IMR-90 (cell line): Measurements from ENCODE around the gene TBRG4. TPM values are rescaled to one million over a fixed set of nuclear protein-coding genes. Genes with fewer than 3 reads are reported as not detected.

ENCODE experiments used
- ATAC-seq: fragments of 200-7000 bp; cut with Tn5 transposase; 2 replicates; pipeline ENCODE4 v1.9.1; 2020; ENCODE audit warnings: low read depth, mild to moderate bottlenecking, moderate library complexity
- BruUV-seq: library from RNA; stranded (reverse); fragments of 400-500 nt; replicated peaks from 2 replicates; lab custom pipeline; 2021; lab: Mats Ljungman, UMichigan
- CTCF ChIA-PET: fragments of 300-600 bp; formaldehyde crosslinking; extraction: SDS; loops from one replicate; lab custom pipeline; 2021; ENCODE audit warnings: antibody characterized with exemption; lab: Yijun Ruan, JAX
- POLR2A ChIA-PET: fragments of 300-600 bp; sonication (Branson Sonifier 250); formaldehyde crosslinking; loops from one replicate; lab custom pipeline; 2022; ENCODE audit warnings: antibody characterized with exemption; ENCODE audit not compliant: unreplicated experiment; lab: Charles Lee
- DNase-seq: peaks from one replicate; pipeline ENCODE4 v3.0.0; 2013
- H2AFZ ChIP-seq: replicated peaks from 2 replicates; pipeline ENCODE3; 2013; ENCODE audit warnings: low read length, mild to moderate bottlenecking; ENCODE audit not compliant: poor library complexity
- H2AK5ac ChIP-seq: 2 replicates; pipeline ENCODE4 v1.6.1; 2013; ENCODE audit warnings: low read depth, low read length, inconsistent platforms
- H2AK9ac ChIP-seq: replicated peaks from 2 replicates; pipeline ENCODE3; 2013; ENCODE audit warnings: mild to moderate bottlenecking, low read depth, low read length, moderate library complexity; ENCODE audit not compliant: poor library complexity
- H2BK120ac ChIP-seq: 2 replicates; pipeline ENCODE4 v1.6.1; 2013; ENCODE audit warnings: low read depth, low read length, inconsistent platforms
- H2BK15ac ChIP-seq: 3 replicates; pipeline ENCODE4 v1.6.1; 2013; ENCODE audit warnings: low read depth, low read length, inconsistent platforms
- H2BK20ac ChIP-seq: 2 replicates; pipeline ENCODE4 v1.6.1; 2013; ENCODE audit warnings: low read depth, mild to moderate bottlenecking, inconsistent platforms, low read length, moderate library complexity
- H2BK5ac ChIP-seq: 2 replicates; pipeline ENCODE4 v1.6.1; 2013; ENCODE audit warnings: mild to moderate bottlenecking, low read depth, low read length, inconsistent platforms; ENCODE audit not compliant: poor library complexity, severe bottlenecking
- H3K14ac ChIP-seq: replicated peaks from 2 replicates; pipeline ENCODE4 v1.6.1; 2013; ENCODE audit warnings: low read depth, low read length, inconsistent platforms
- H3K18ac ChIP-seq: 2 replicates; pipeline ENCODE4 v1.6.1; 2013; ENCODE audit warnings: low read depth, low read length, control low read depth
- H3K23ac ChIP-seq: 2 replicates; pipeline ENCODE4 v1.6.1; 2013; ENCODE audit warnings: low read depth, low read length, inconsistent platforms
- H3K27ac ChIP-seq: 2 replicates; pipeline ENCODE4 v1.5.1; 2013; ENCODE audit warnings: mild to moderate bottlenecking, control low read depth, low read length; ENCODE audit not compliant: insufficient read depth
- H3K27me3 ChIP-seq: 2 replicates; pipeline ENCODE4 v1.6.1; 2013; ENCODE audit warnings: low read length; ENCODE audit not compliant: control insufficient read depth, insufficient read depth
- H3K36me3 ChIP-seq: 2 replicates; pipeline ENCODE4 v1.6.1; 2013; ENCODE audit warnings: low read length, mixed read lengths; ENCODE audit not compliant: control insufficient read depth, insufficient read depth
- H3K4ac ChIP-seq: 2 replicates; pipeline ENCODE4 v1.6.1; 2013; ENCODE audit warnings: low read depth, low read length, inconsistent platforms
- H3K4me1 ChIP-seq: 2 replicates; pipeline ENCODE4 v1.6.1; 2013; ENCODE audit warnings: low read length, mixed read lengths; ENCODE audit not compliant: control insufficient read depth, insufficient read depth
- H3K4me2 ChIP-seq: 2 replicates; pipeline ENCODE4 v1.6.1; 2013; ENCODE audit warnings: low read depth, mild to moderate bottlenecking, control low read depth, low read length, moderate library complexity
- H3K4me3 ChIP-seq: 2 replicates; pipeline ENCODE4 v1.5.1; 2013; ENCODE audit warnings: low read depth, mild to moderate bottlenecking, control low read depth, low read length, moderate library complexity; ENCODE audit not compliant: insufficient read depth
- H3K56ac ChIP-seq: 2 replicates; pipeline ENCODE4 v1.6.1; 2013; ENCODE audit warnings: low read length, inconsistent platforms; ENCODE audit not compliant: insufficient read depth; ENCODE audit errors: extremely low read depth
- H3K79me1 ChIP-seq, 2 experiments: 2 replicates each; pipeline ENCODE4 v1.6.1; 2013; ENCODE audit warnings: low read length in 2 of 2, inconsistent platforms in 1 of 2, low read depth in 1 of 2
- H3K9ac ChIP-seq: 2 replicates; pipeline ENCODE4 v1.6.1; 2013; ENCODE audit warnings: low read depth, low read length, control low read depth
- H3K9me1 ChIP-seq: 2 replicates; pipeline ENCODE4 v1.6.1; 2013; ENCODE audit warnings: low read length, inconsistent platforms; ENCODE audit not compliant: insufficient read depth
- H3K9me3 ChIP-seq: 2 replicates; pipeline ENCODE4 v1.6.1; 2013; ENCODE audit warnings: low read length; ENCODE audit not compliant: control insufficient read depth, insufficient read depth
- H4K20me1 ChIP-seq: 2 replicates; pipeline ENCODE4 v1.6.1; 2013; ENCODE audit warnings: low read length, inconsistent platforms; ENCODE audit not compliant: insufficient read depth
- H4K5ac ChIP-seq: 2 replicates; pipeline ENCODE4 v1.6.1; 2013; ENCODE audit warnings: mild to moderate bottlenecking, low read depth, low read length, control low read depth
- H4K8ac ChIP-seq, 2 experiments: 2 replicates each; pipeline ENCODE4 v1.6.1; 2013; ENCODE audit warnings: low read depth in 2 of 2, low read length in 2 of 2, control low read depth in 1 of 2, inconsistent platforms in 1 of 2
- H4K91ac ChIP-seq: 2 replicates; pipeline ENCODE4 v1.6.1; 2013; ENCODE audit warnings: low read depth, low read length, inconsistent platforms; ENCODE audit not compliant: insufficient read depth
- ELK1 ChIP-seq: fragments of 150-350 bp; IDR thresholded peaks from 2 replicates; pipeline ENCODE4 v1.6.1; 2016; ENCODE audit warnings: low read depth, mild to moderate bottlenecking, low read length, moderate library complexity, borderline replicate concordance
- FOS ChIP-seq: fragments of 150-350 bp; IDR thresholded peaks from 2 replicates; pipeline ENCODE4 v1.6.1; 2016; ENCODE audit warnings: low read depth, low read length
- MXI1 ChIP-seq: IDR thresholded peaks from 2 replicates; pipeline ENCODE4 v1.6.1; 2012; ENCODE audit warnings: low read depth, mild to moderate bottlenecking, low read length, moderate library complexity, borderline replicate concordance
- NFE2L2 ChIP-seq: fragments of 150-350 bp; IDR thresholded peaks from 2 replicates; pipeline ENCODE4 v1.6.1; 2016; ENCODE audit warnings: low read depth, mild to moderate bottlenecking, low read length
- POLR2A ChIP-seq: IDR thresholded peaks from 2 replicates; pipeline ENCODE4 v1.6.1; 2012; ENCODE audit warnings: mild to moderate bottlenecking, low read depth, low read length
- RCOR1 ChIP-seq: IDR thresholded peaks from 2 replicates; pipeline ENCODE4 v1.6.1; 2012; ENCODE audit warnings: mild to moderate bottlenecking, low read length, improper control_type of control experiment; ENCODE audit not compliant: insufficient replicate concordance
- SMC3 ChIP-seq: fragments of 150-350 bp; IDR thresholded peaks from 2 replicates; pipeline ENCODE4 v1.6.1; 2016; ENCODE audit warnings: low read depth, mild to moderate bottlenecking, antibody characterized with exemption, low read length, moderate library complexity
- USF2 ChIP-seq: fragments of 150-350 bp; IDR thresholded peaks from 2 replicates; pipeline ENCODE4 v1.6.1; 2017; ENCODE audit warnings: mild to moderate bottlenecking, antibody characterized with exemption, low read length, low read depth
- WGBS, 2 experiments: methylation state at CpG; one replicate each; pipeline versions ENCODE4 v1.1.5 to v1.1.7; 2013; ENCODE audit warnings: missing lambda C conversion rate in 2 of 2; ENCODE audit not compliant: insufficient read length in 1 of 2; ENCODE audit errors: extremely low coverage in 2 of 2; 5-methylcytosine and 5-hydroxymethylcytosine counted together
- dilution Hi-C: fragments of 300-500 bp; cut with HindIII; formaldehyde crosslinking; loops from one replicate; pipeline ENCODE4 v1.14.3; 2018; ENCODE audit warnings: low sequenced_read_pairs; ENCODE audit not compliant: unreplicated experiment
- in situ Hi-C: fragments of 300-500 bp; cut with MboI; formaldehyde crosslinking; loops from 3 replicates; pipeline ENCODE4 v1.14.3; 2019; ENCODE audit warnings: low sequenced_read_pairs, inconsistent platforms, mixed read lengths
- intact Hi-C: fragments of 100-400 bp; cut with micrococcal nuclease; formaldehyde crosslinking; loops from 2 replicates; pipeline ENCODE4 v1.10.0; 2022
- polyA plus RNA-seq, 3 experiments: library from polyadenylated mRNA; depleted of rRNA; stranded (reverse); fragments of >200 nt; gene quantifications; 2 replicates each; pipeline ENCODE4 v1.2.3, GENCODE V29; 2012; ENCODE audit warnings: low replicate concordance in 1 of 3
- total RNA-seq: library from RNA; depleted of rRNA; stranded (reverse); fragments of >200 nt; gene quantifications from 2 replicates; pipeline ENCODE4 v1.2.3, GENCODE V29; 2012

TBRG4 gene
- total and polyA plus RNA-seq, 2 of the 4 experiments (the other 2 are of a cell fraction), result 71.6 to 77.6 TPM

DNA sequence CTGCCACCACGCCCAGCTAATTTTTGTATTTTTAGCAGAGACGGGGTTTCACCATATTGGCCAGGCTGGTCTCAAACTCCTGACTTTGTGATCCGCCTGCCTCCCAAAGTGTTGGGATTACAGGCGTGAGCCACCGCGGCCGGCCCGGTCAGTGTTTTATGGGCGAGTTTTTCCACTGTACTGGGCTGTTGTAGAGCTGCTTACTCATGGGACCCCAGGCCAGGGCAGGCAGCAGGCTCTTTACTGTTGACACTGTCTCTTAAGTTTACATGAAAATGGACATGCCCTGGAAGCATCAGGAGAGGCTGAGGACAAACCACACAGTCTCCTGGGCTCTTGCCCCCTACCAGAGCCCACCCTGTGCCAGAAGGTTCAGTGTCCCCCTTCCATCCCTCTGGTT, 33.9 kb downstream of the TBRG4 start:
- dilution Hi-C loops (no loop called here), in situ Hi-C loops (no loop called here), intact Hi-C loops (no loop called here)
- no CpG with 5 or more reads among the region's 9 CpGs for WGBS, 2 experiments
- no peak for DNase-seq
- no peaks in the 10 kb centered on the region; a peak in 1 of 4 replicates for H3K79me1 ChIP-seq
- H3K9ac ChIP-seq, result no peak overlapping the region
- no peak overlapping the region for H3K56ac ChIP-seq
- no peak overlapping the region for H3K23ac ChIP-seq
- H3K4me3 ChIP-seq, result no peak overlapping the region
- POLR2A ChIA-PET, result no interaction called here
- no peak overlapping the region for H2BK15ac ChIP-seq
- H4K91ac ChIP-seq, result no peak overlapping the region
- peaks cover 55% of the 10 kb centered on the region for H3K36me3 ChIP-seq
- H3K27me3 ChIP-seq, result no peaks in the 10 kb centered on the region
- BruUV-seq, result no TSS peak
- ATAC-seq, result no peak
- H2BK20ac ChIP-seq, result no peak overlapping the region
- H3K4me1 ChIP-seq, result no peaks in the 10 kb centered on the region
- no peak overlapping the region for H2BK5ac ChIP-seq
- no peak overlapping the region for H3K27ac ChIP-seq
- H2AK5ac ChIP-seq, result no peak overlapping the region
- no peak overlapping the region for H3K4me2 ChIP-seq
- no peak overlapping the region for H2AFZ ChIP-seq
- TF ChIP-seq USF2 (no peak), FOS (no peak), POLR2A (no peak), MXI1 (no peak), SMC3 (no peak), ELK1 (no peak), NFE2L2 (no peak), RCOR1 (no peak)
- CTCF ChIA-PET, result no interaction called here
- no peaks in the 10 kb centered on the region for H3K9me3 ChIP-seq
- H3K14ac ChIP-seq, result no peak overlapping the region
- no peak overlapping the region for H3K18ac ChIP-seq
- H4K20me1 ChIP-seq, result peaks cover 4% of the 10 kb centered on the region; the same call in 1 of the 2 replicates
- no peak overlapping the region for H3K4ac ChIP-seq
- no peak overlapping the region for H2AK9ac ChIP-seq
- peaks cover 16% of the 10 kb centered on the region for H3K9me1 ChIP-seq
- H4K5ac ChIP-seq, result no peak overlapping the region
- H4K8ac ChIP-seq, result no peak overlapping the region
- no peak overlapping the region for H2BK120ac ChIP-seq
